ENCODE data around the gene IL5.

IL5 gene

GRCh38 chr5:132500244-132500930 is 42.9 kb downstream of the IL5 start:
- Histone ChIP-seq H3K9me3 (ENCODE audit: insufficient read depth, low read length) (no peaks in the 10 kb centered on the region), H3K79me2 (ENCODE audit: low read length) (no peaks in the 10 kb centered on the region), H3K4me3 (ENCODE audit: low read length) (0 out of 2 replicates have a peak overlapping the region, but pooled peaks have one; percentile 39), H3K9ac (ENCODE audit: low read length) (peak overlapping the region; percentile 26), H3K27me3 (ENCODE audit: low read depth, low read length) (no peaks in the 10 kb centered on the region), H3K4me2 (ENCODE audit: low read length) (peak overlapping the region; percentile 70), H2AFZ (ENCODE audit: low read depth, low read length) (no peak overlapping the region), H3K36me3 (replicated peaks; ENCODE audit: low read depth, low read length) (no peaks in the 10 kb centered on the region), H3K4me1 (ENCODE audit: low read length) (peaks cover 27% of the 10 kb centered on the region), H4K20me1 (ENCODE audit: insufficient read depth, low read length) (no peaks in the 10 kb centered on the region), H3K27ac (ENCODE audit: low read length) (no peak overlapping the region)
- TF ChIP-seq EZH2phosphoT487 (IDR thresholded peaks at IDR 0.05; ENCODE audit: low read depth) (no peak), CTCF (IDR thresholded peaks at IDR 0.05; ENCODE audit: low read depth, low read length) (no peak)

- no peak overlapping the region for H2AFZ ChIP-seq (ENCODE audit: low read depth, low read length)
- TF ChIP-seq EZH2phosphoT487 (IDR thresholded peaks at IDR 0.05; ENCODE audit: low read depth) (no peak), CTCF (IDR thresholded peaks at IDR 0.05; ENCODE audit: low read depth, low read length) (no peak)
- H3K79me2 ChIP-seq (ENCODE audit: low read length), result no peaks in the 10 kb centered on the region
- H3K4me3 ChIP-seq (ENCODE audit: low read length), result no peak overlapping the region
- H3K27ac ChIP-seq (ENCODE audit: low read length), result no peak overlapping the region
- H3K4me2 ChIP-seq (ENCODE audit: low read length), result no peak overlapping the region
- H3K9me3 ChIP-seq (ENCODE audit: insufficient read depth, low read length), result no peaks in the 10 kb centered on the region
- no peaks in the 10 kb centered on the region for H4K20me1 ChIP-seq (ENCODE audit: insufficient read depth, low read length)
- H3K27me3 ChIP-seq (ENCODE audit: low read depth, low read length), result no peaks in the 10 kb centered on the region
- no peaks in the 10 kb centered on the region for H3K36me3 ChIP-seq (replicated peaks; ENCODE audit: low read depth, low read length)
- peaks cover 34% of the 10 kb centered on the region for H3K4me1 ChIP-seq (ENCODE audit: low read length)
- H3K9ac ChIP-seq (ENCODE audit: low read length), result no peak overlapping the region
Observed at GRCh38 chr5:132499440-132500243, 43.7 kb downstream of the IL5 start.

GRCh38 chr5:132498686-132499271 is 44.5 kb downstream of the IL5 start:
- TF ChIP-seq EZH2phosphoT487 (IDR thresholded peaks at IDR 0.05; ENCODE audit: low read depth) (no peak), CTCF (IDR thresholded peaks at IDR 0.05; ENCODE audit: low read depth, low read length) (no peak)
- H4K20me1 ChIP-seq (ENCODE audit: insufficient read depth, low read length), result no peaks in the 10 kb centered on the region
- H3K36me3 ChIP-seq (replicated peaks; ENCODE audit: low read depth, low read length), result no peaks in the 10 kb centered on the region
- H3K4me3 ChIP-seq (ENCODE audit: low read length), result no peak overlapping the region
- H3K9me3 ChIP-seq (ENCODE audit: insufficient read depth, low read length), result no peaks in the 10 kb centered on the region
- H2AFZ ChIP-seq (ENCODE audit: low read depth, low read length), result no peak overlapping the region
- no peaks in the 10 kb centered on the region for H3K79me2 ChIP-seq (ENCODE audit: low read length)
- H3K4me1 ChIP-seq (ENCODE audit: low read length), result peaks cover 43% of the 10 kb centered on the region
- no peak overlapping the region for H3K9ac ChIP-seq (ENCODE audit: low read length)
- no peak overlapping the region for H3K4me2 ChIP-seq (ENCODE audit: low read length)
- no peaks in the 10 kb centered on the region for H3K27me3 ChIP-seq (ENCODE audit: low read depth, low read length)
- no peak overlapping the region for H3K27ac ChIP-seq (ENCODE audit: low read length)

- Histone ChIP-seq H3K9me3 (ENCODE audit: insufficient read depth, low read length) (no peaks in the 10 kb centered on the region), H4K20me1 (ENCODE audit: insufficient read depth, low read length) (no peaks in the 10 kb centered on the region), H3K4me3 (ENCODE audit: low read length) (no peak overlapping the region), H3K9ac (ENCODE audit: low read length) (no peak overlapping the region), H3K4me2 (ENCODE audit: low read length) (no peak overlapping the region), H3K79me2 (ENCODE audit: low read length) (no peaks in the 10 kb centered on the region), H3K27ac (ENCODE audit: low read length) (no peak overlapping the region), H3K4me1 (ENCODE audit: low read length) (peaks cover 45% of the 10 kb centered on the region), H3K27me3 (ENCODE audit: low read depth, low read length) (no peaks in the 10 kb centered on the region), H3K36me3 (replicated peaks; ENCODE audit: low read depth, low read length) (no peaks in the 10 kb centered on the region), H2AFZ (ENCODE audit: low read depth, low read length) (no peak overlapping the region)
- TF ChIP-seq EZH2phosphoT487 (IDR thresholded peaks at IDR 0.05; ENCODE audit: low read depth) (no peak), CTCF (IDR thresholded peaks at IDR 0.05; ENCODE audit: low read depth, low read length) (no peak)
Observed at GRCh38 chr5:132498152-132498551, 45.2 kb downstream of the IL5 start.

Data from OCI-LY3 (cell line).